ENCODE results near the gene TET2. TPM values are rescaled to one million over a fixed set of nuclear protein-coding genes. Genes with fewer than 3 reads are reported as not detected.
A peak's percentile ranks its signal among the peaks of the same experiment; 100 is the strongest.

Gene TET2
- polyA plus RNA-seq (2013, experiment 1 of 2) = 4.1 TPM
- polyA plus RNA-seq (2013, experiment 2 of 2) = 4.3 TPM

DNA sequence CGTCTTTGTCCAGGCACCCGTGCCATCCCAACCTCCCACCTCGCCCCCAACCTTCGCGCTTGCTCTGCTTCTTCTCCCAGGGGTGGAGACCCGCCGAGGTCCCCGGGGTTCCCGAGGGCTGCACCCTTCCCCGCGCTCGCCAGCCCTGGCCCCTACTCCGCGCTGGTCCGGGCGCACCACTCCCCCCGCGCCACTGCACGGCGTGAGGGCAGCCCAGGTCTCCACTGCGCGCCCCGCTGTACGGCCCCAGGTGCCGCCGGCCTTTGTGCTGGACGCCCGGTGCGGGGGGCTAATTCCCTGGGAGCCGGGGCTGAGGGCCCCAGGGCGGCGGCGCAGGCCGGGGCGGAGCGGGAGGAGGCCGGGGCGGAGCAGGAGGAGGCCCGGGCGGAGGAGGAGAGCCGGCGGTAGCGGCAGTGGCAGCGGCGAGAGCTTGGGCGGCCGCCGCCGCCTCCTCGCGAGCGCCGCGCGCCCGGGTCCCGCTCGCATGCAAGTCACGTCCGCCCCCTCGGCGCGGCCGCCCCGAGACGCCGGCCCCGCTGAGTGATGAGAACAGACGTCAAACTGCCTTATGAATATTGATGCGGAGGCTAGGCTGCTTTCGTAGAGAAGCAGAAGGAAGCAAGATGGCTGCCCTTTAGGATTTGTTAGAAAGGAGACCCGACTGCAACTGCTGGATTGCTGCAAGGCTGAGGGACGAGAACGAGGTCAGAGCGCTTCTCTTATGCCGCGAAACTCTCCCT, at the start of gene TET2:
Gene TET2 (plus strand): TSS at position 601 of the 740 bp plus-strand sequence. CDS start 87,067 bp downstream, outside the sequence.
- Histone ChIP-seq H3K4me1 (ENCODE audit: control insufficient read depth in 2 of 2, insufficient read depth in 1 of 2, low read depth in 1 of 2, low read length in 2 of 2) (peaks cover 0 to 5% of the 10 kb centered on the region in 2 donors), H3K27me3 (ENCODE audit: control insufficient read depth in 3 of 3, insufficient read depth in 3 of 3, low read depth in 1 of 3, low read length in 3 of 3) (peaks cover 0 to 12% (median 0%) of the 10 kb centered on the region in 3 experiments), H2AFZ (ENCODE audit: low read length) (peak within 1 kb of the TSS; percentile 95), H2AK5ac (ENCODE audit: low read depth, low read length) (peak within 1 kb of the TSS; percentile 56), H2BK120ac (ENCODE audit: low read depth, low read length) (no peak within 1 kb of the TSS), H3K4ac (ENCODE audit: low read length) (peak within 1 kb of the TSS; percentile 66), H3K9ac (ENCODE audit: low read depth, low read length, poor library complexity) (peak within 1 kb of the TSS; percentile 90), H2BK15ac (ENCODE audit: low read length) (peak within 1 kb of the TSS; percentile 81), H3K79me1 (ENCODE audit: low read depth, low read length) (no peaks in the 10 kb centered on the region), H3K27ac (replicated peaks; ENCODE audit: low read length) (peak within 1 kb of the TSS; percentile 20), H3K23ac (ENCODE audit: low read depth, low read length, poor library complexity) (no peak within 1 kb of the TSS), H2BK12ac (ENCODE audit: low read length) (no peak within 1 kb of the TSS), H3K14ac (ENCODE audit: low read length) (peak within 1 kb of the TSS; percentile 38), H3K18ac (ENCODE audit: low read length) (peak within 1 kb of the TSS; percentile 95), H3K4me3 (ENCODE audit: low read length in 2 of 2) (peak within 1 kb of the TSS; percentile 80 to 98), H2BK5ac (ENCODE audit: low read length) (peak within 1 kb of the TSS; percentile 82), H4K91ac (ENCODE audit: low read depth, low read length, poor library complexity) (peak within 1 kb of the TSS; percentile 30), H4K8ac (ENCODE audit: low read depth, low read length) (no peak within 1 kb of the TSS), H3K9me3 (replicated peaks in 1 of 2; ENCODE audit: control insufficient read depth in 2 of 2, insufficient read depth in 1 of 2, low read depth in 1 of 2, low read length in 2 of 2) (no peaks in the 10 kb centered on the region), H3K36me3 (replicated peaks in 1 of 2; ENCODE audit: control insufficient read depth in 2 of 2, insufficient read depth in 2 of 2, low read length in 2 of 2) (no peaks in the 10 kb centered on the region), H3K4me2 (ENCODE audit: insufficient read depth, low read length, poor library complexity, severe bottlenecking) (peak within 1 kb of the TSS; percentile 98)
- DNase-seq (ENCODE audit: low spot score) = peak; percentile 58
- no CpG with 5 or more reads among the region's 77 CpGs for WGBS, 2 donors (ENCODE audit: extremely low coverage in 2 of 2, insufficient read length in 2 of 2, insufficient replicate concordance in 1 of 2)

DNA sequence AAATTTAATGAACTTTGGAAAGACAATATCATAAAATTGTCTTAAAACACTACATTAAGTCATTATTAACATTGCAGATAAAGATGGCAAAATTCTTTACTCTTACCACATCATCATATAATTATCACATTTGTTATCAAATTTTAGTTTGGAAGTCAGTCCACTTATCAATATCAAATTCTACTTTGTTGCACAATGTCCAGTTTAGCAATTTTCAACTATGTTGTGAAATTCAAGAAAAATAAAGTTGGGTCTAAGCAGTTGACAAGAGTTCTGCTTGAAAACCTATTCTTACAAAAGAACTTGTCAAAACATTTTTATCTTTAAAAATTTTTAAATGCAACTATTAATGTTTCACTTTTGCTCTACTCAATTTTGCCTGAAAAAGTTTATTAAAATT, 44.7 kb upstream of the TET2 start:
- Histone ChIP-seq H4K8ac (ENCODE audit: low read depth, low read length) (no peak overlapping the region), H2AFZ (ENCODE audit: low read length) (no peak overlapping the region), H4K91ac (ENCODE audit: low read depth, low read length, poor library complexity) (no peak overlapping the region), H3K4me3 (ENCODE audit: low read length in 2 of 2) (no peak overlapping the region), H2BK120ac (ENCODE audit: low read depth, low read length) (no peak overlapping the region), H2BK15ac (ENCODE audit: low read length) (no peak overlapping the region), H2BK5ac (ENCODE audit: low read length) (no peak overlapping the region), H3K23ac (ENCODE audit: low read depth, low read length, poor library complexity) (no peak overlapping the region), H3K14ac (ENCODE audit: low read length) (no peak overlapping the region), H3K4ac (ENCODE audit: low read length) (no peak overlapping the region), H3K27me3 (ENCODE audit: control insufficient read depth in 3 of 3, insufficient read depth in 3 of 3, low read depth in 1 of 3, low read length in 3 of 3) (no peaks in the 10 kb centered on the region), H3K36me3 (replicated peaks in 1 of 2; ENCODE audit: control insufficient read depth in 2 of 2, insufficient read depth in 2 of 2, low read length in 2 of 2) (no peaks in the 10 kb centered on the region), H3K79me1 (ENCODE audit: low read depth, low read length) (no peaks in the 10 kb centered on the region), H3K27ac (replicated peaks; ENCODE audit: low read length) (no peak overlapping the region), H3K9me3 (replicated peaks in 1 of 2; ENCODE audit: control insufficient read depth in 2 of 2, insufficient read depth in 1 of 2, low read depth in 1 of 2, low read length in 2 of 2) (no peaks in the 10 kb centered on the region), H2AK5ac (ENCODE audit: low read depth, low read length) (no peak overlapping the region), H2BK12ac (ENCODE audit: low read length) (no peak overlapping the region), H3K18ac (ENCODE audit: low read length) (no peak overlapping the region), H3K4me1 (ENCODE audit: control insufficient read depth in 2 of 2, insufficient read depth in 1 of 2, low read depth in 1 of 2, low read length in 2 of 2) (no peaks in the 10 kb centered on the region), H3K9ac (ENCODE audit: low read depth, low read length, poor library complexity) (no peak overlapping the region), H3K4me2 (ENCODE audit: insufficient read depth, low read length, poor library complexity, severe bottlenecking) (no peak overlapping the region)
- no peak for DNase-seq (ENCODE audit: low spot score)

DNA sequence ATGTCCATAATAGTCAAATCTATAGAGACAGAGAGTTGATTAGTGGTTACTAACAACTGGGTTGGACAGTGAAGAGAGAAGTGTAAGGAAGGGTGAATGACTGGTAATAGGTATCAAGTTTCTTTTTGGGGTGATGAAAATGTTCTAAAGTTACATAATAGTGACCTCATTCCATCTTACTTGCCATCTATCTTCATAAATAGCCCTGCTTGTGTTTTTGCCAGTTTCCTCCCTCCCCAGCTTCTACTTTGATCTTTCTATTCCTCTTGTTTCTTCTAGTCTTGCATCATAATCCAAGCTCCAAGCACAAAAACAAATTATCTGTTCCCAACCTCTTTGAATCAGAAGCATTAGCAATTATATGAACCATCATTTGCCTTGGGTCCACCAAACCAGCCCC, 40.2 kb upstream of the TET2 start:
- no peak overlapping the region for H4K91ac ChIP-seq (ENCODE audit: low read depth, low read length, poor library complexity)
- no peak overlapping the region for H2BK5ac ChIP-seq (ENCODE audit: low read length)
- no peaks in the 10 kb centered on the region for H3K9me3 ChIP-seq (replicated peaks in 1 of 2; ENCODE audit: control insufficient read depth in 2 of 2, insufficient read depth in 1 of 2, low read depth in 1 of 2, low read length in 2 of 2)
- H2AK5ac ChIP-seq (ENCODE audit: low read depth, low read length) = no peak overlapping the region
- no peak overlapping the region for H2AFZ ChIP-seq (ENCODE audit: low read length)
- H3K4me1 ChIP-seq (ENCODE audit: control insufficient read depth in 2 of 2, insufficient read depth in 1 of 2, low read depth in 1 of 2, low read length in 2 of 2) = no peaks in the 10 kb centered on the region
- no peak overlapping the region for H2BK15ac ChIP-seq (ENCODE audit: low read length)
- DNase-seq (ENCODE audit: low spot score) = no peak
- no peak overlapping the region for H3K23ac ChIP-seq (ENCODE audit: low read depth, low read length, poor library complexity)
- no peak overlapping the region for H3K18ac ChIP-seq (ENCODE audit: low read length)
- no peak overlapping the region for H3K9ac ChIP-seq (ENCODE audit: low read depth, low read length, poor library complexity)
- H3K79me1 ChIP-seq (ENCODE audit: low read depth, low read length) = no peaks in the 10 kb centered on the region
- no peaks in the 10 kb centered on the region for H3K27me3 ChIP-seq (ENCODE audit: control insufficient read depth in 3 of 3, insufficient read depth in 3 of 3, low read depth in 1 of 3, low read length in 3 of 3)
- no peak overlapping the region for H3K4me3 ChIP-seq (ENCODE audit: low read length in 2 of 2)
- H3K4me2 ChIP-seq (ENCODE audit: insufficient read depth, low read length, poor library complexity, severe bottlenecking) = no peak overlapping the region
- no peaks in the 10 kb centered on the region for H3K36me3 ChIP-seq (replicated peaks in 1 of 2; ENCODE audit: control insufficient read depth in 2 of 2, insufficient read depth in 2 of 2, low read length in 2 of 2)
- no peak overlapping the region for H3K14ac ChIP-seq (ENCODE audit: low read length)
- H4K8ac ChIP-seq (ENCODE audit: low read depth, low read length) = no peak overlapping the region
- H2BK120ac ChIP-seq (ENCODE audit: low read depth, low read length) = no peak overlapping the region
- no peak overlapping the region for H3K4ac ChIP-seq (ENCODE audit: low read length)
- H3K27ac ChIP-seq (replicated peaks; ENCODE audit: low read length) = no peak overlapping the region
- no peak overlapping the region for H2BK12ac ChIP-seq (ENCODE audit: low read length)

DNA sequence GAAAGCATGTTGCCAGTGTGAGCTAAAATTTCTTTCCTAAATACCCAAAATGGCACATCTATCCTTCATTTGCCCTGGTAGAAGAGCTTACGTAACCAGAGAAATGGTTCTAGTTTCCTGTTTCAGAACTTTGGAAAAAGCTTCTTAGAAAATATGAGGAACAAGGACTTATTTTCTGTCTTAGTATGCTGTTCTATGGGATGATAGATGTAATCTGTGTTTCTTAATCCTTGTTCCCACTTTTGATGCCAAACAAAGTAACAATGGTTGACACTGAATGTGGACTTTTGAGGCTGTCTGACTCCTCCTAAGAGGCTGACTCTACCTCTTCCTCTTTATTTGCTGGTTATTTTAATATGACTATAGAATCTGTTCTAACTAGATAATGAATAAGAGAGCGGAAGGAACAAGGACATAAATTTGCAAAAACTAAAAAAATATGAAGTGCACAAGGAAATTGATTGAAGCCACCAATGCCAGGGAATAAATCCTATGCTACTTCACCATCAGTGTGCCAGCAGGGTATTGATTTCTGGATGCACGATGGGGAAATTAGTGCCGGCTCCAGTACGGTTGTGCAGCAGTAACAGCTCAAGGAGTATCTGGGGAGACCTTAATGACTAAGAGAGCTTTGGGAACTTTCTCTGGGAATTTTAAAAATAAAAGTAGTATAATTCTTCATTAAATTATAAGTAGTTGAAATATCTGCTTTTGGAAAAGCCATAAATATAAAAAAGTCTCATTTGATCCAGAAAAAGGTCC, 39.4 kb upstream of the TET2 start:
- Histone ChIP-seq H2BK12ac (ENCODE audit: low read length) (no peak overlapping the region), H2BK15ac (ENCODE audit: low read length) (no peak overlapping the region), H3K18ac (ENCODE audit: low read length) (no peak overlapping the region), H2BK120ac (ENCODE audit: low read depth, low read length) (no peak overlapping the region), H3K36me3 (replicated peaks in 1 of 2; ENCODE audit: control insufficient read depth in 2 of 2, insufficient read depth in 2 of 2, low read length in 2 of 2) (no peaks in the 10 kb centered on the region), H3K4me2 (ENCODE audit: insufficient read depth, low read length, poor library complexity, severe bottlenecking) (no peak overlapping the region), H3K79me1 (ENCODE audit: low read depth, low read length) (no peaks in the 10 kb centered on the region), H3K4me1 (ENCODE audit: control insufficient read depth in 2 of 2, insufficient read depth in 1 of 2, low read depth in 1 of 2, low read length in 2 of 2) (no peaks in the 10 kb centered on the region), H3K9ac (ENCODE audit: low read depth, low read length, poor library complexity) (no peak overlapping the region), H2AK5ac (ENCODE audit: low read depth, low read length) (no peak overlapping the region), H2AFZ (ENCODE audit: low read length) (no peak overlapping the region), H3K4ac (ENCODE audit: low read length) (no peak overlapping the region), H3K27me3 (ENCODE audit: control insufficient read depth in 3 of 3, insufficient read depth in 3 of 3, low read depth in 1 of 3, low read length in 3 of 3) (no peaks in the 10 kb centered on the region), H3K4me3 (ENCODE audit: low read length in 2 of 2) (no peak overlapping the region), H3K27ac (replicated peaks; ENCODE audit: low read length) (no peak overlapping the region), H3K23ac (ENCODE audit: low read depth, low read length, poor library complexity) (no peak overlapping the region), H2BK5ac (ENCODE audit: low read length) (no peak overlapping the region), H4K8ac (ENCODE audit: low read depth, low read length) (no peak overlapping the region), H4K91ac (ENCODE audit: low read depth, low read length, poor library complexity) (no peak overlapping the region), H3K14ac (ENCODE audit: low read length) (no peak overlapping the region), H3K9me3 (replicated peaks in 1 of 2; ENCODE audit: control insufficient read depth in 2 of 2, insufficient read depth in 1 of 2, low read depth in 1 of 2, low read length in 2 of 2) (no peaks in the 10 kb centered on the region)
- no CpG with 5 or more reads among the region's 5 CpGs for WGBS, 2 donors (ENCODE audit: extremely low coverage in 2 of 2, insufficient read length in 2 of 2, insufficient replicate concordance in 1 of 2)
- no peak for DNase-seq (ENCODE audit: low spot score)

All from neuronal stem cell (in vitro differentiated cells).